HG02571 (cell line): ENCODE results near the gene OR52N5.

ENCODE experiments used
- ATAC-seq: cut with Tn5 transposase; IDR thresholded peaks from one replicate; pipeline ENCODE4 v1.9.1; 2021; ENCODE audit warnings: mild to moderate bottlenecking, moderate library complexity; ENCODE audit not compliant: unreplicated experiment

The OR52N5 gene

GRCh38 chr11:5726351-5726750, 56.8 kb downstream of the OR52N5 start:
- ATAC-seq = no peak
